GM23248 (cell line): Measurements from ENCODE around the gene PHETA2. TPM values are rescaled to one million over a fixed set of nuclear protein-coding genes. Genes with fewer than 3 reads are reported as not detected.

ENCODE experiments used
- DNase-seq: peaks from one replicate; pipeline ENCODE4 v3.0.0-alpha.2; 2015
- H2AFZ ChIP-seq: fragments of 200-600 bp; sonication (generic); 2 replicates; pipeline ENCODE4 v1.6.1; 2016; ENCODE audit warnings: antibody characterized with exemption
- H3F3A ChIP-seq: fragments of 200-600 bp; sonication (generic); 2 replicates; pipeline ENCODE4 v1.6.1; 2016; ENCODE audit warnings: mild to moderate bottlenecking, antibody characterized with exemption, mixed run types; ENCODE audit not compliant: insufficient read depth
- H3K27ac ChIP-seq: fragments of 200-600 bp; sonication (generic); 2 replicates; pipeline ENCODE4 v1.5.1; 2016; ENCODE audit warnings: mild to moderate bottlenecking
- H3K27me3 ChIP-seq: fragments of 200-600 bp; sonication (generic); replicated peaks from 2 replicates; pipeline ENCODE4 v1.6.1; 2016; ENCODE audit warnings: mild to moderate bottlenecking; ENCODE audit not compliant: insufficient read depth
- H3K36me3 ChIP-seq: fragments of 200-600 bp; sonication (generic); 2 replicates; pipeline ENCODE4 v1.6.1; 2016; ENCODE audit warnings: low read depth, mild to moderate bottlenecking
- H3K4me1 ChIP-seq: fragments of 200-600 bp; sonication (generic); 2 replicates; pipeline ENCODE4 v1.6.1; 2016; ENCODE audit warnings: mild to moderate bottlenecking; ENCODE audit not compliant: insufficient read depth
- H3K4me2 ChIP-seq: fragments of 200-600 bp; sonication (generic); one replicate; pipeline ENCODE4 v1.6.1; 2016; ENCODE audit warnings: mild to moderate bottlenecking; ENCODE audit not compliant: unreplicated experiment
- H3K4me3 ChIP-seq: fragments of 200-600 bp; sonication (generic); 2 replicates; pipeline ENCODE4 v1.5.1; 2016; ENCODE audit warnings: mild to moderate bottlenecking
- H3K79me2 ChIP-seq: fragments of 200-600 bp; sonication (generic); 2 replicates; pipeline ENCODE4 v1.6.1; 2016; ENCODE audit warnings: mild to moderate bottlenecking; ENCODE audit not compliant: insufficient read depth
- H3K9ac ChIP-seq: fragments of 200-600 bp; sonication (generic); 2 replicates; pipeline ENCODE4 v1.6.1; 2016; ENCODE audit warnings: mild to moderate bottlenecking
- H3K9me2 ChIP-seq: fragments of 200-600 bp; sonication (generic); 2 replicates; pipeline ENCODE4 v1.6.1; 2016; ENCODE audit warnings: mixed run types, mild to moderate bottlenecking, moderate library complexity; ENCODE audit not compliant: insufficient read depth
- H3K9me3 ChIP-seq: fragments of 200-600 bp; sonication (generic); one replicate; pipeline ENCODE4 v1.6.1; 2017; ENCODE audit warnings: low read depth
- H4K20me1 ChIP-seq: fragments of 200-600 bp; sonication (generic); 2 replicates; pipeline ENCODE4 v1.6.0; 2016; ENCODE audit not compliant: insufficient read depth
- EZH2 ChIP-seq: fragments of 200-600 bp; sonication (generic); IDR thresholded peaks from 2 replicates; pipeline ENCODE4 v1.6.1; 2018; ENCODE audit warnings: antibody characterized with exemption, mild to moderate bottlenecking; ENCODE audit not compliant: insufficient read depth, poor library complexity, severe bottlenecking
- EZH2phosphoT487 ChIP-seq: fragments of 200-600 bp; sonication (generic); IDR thresholded peaks from 2 replicates; pipeline ENCODE4 v1.6.1; 2018; ENCODE audit warnings: antibody characterized with exemption, moderate library complexity, mild to moderate bottlenecking, low read depth; ENCODE audit not compliant: insufficient read depth
- WGBS, 2 experiments: methylation state at CpG; one replicate each; pipeline ENCODE4 v1.1.6; 2015 to 2017; ENCODE audit warnings: low lambda C conversion rate in 2 of 2, low coverage in 1 of 2; ENCODE audit errors: missing lambda C conversion rate in 2 of 2; 5-methylcytosine and 5-hydroxymethylcytosine counted together
- in situ Hi-C: fragments of 300-500 bp; cut with MboI; formaldehyde crosslinking; loops from 2 replicates; pipeline ENCODE4 v1.15.0; 2020
- polyA plus RNA-seq: library from polyadenylated mRNA; unstranded; fragments of >200 nt; fragmentation: Nextera tagmentation; extraction: Ambion mirVana; gene quantifications from 2 replicates; pipeline ENCODE4 v1.2.1, GENCODE V29; 2016
- total RNA-seq: library from RNA; depleted of rRNA; stranded (reverse); fragments of >200 nt; shearing (Covaris generic); gene quantifications from 2 replicates; pipeline ENCODE4 v1.2.3, GENCODE V29; 2014; rRNA removed

PHETA2 gene, protein sequence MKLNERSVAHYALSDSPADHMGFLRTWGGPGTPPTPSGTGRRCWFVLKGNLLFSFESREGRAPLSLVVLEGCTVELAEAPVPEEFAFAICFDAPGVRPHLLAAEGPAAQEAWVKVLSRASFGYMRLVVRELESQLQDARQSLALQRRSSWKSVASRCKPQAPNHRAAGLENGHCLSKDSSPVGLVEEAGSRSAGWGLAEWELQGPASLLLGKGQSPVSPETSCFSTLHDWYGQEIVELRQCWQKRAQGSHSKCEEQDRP
- total RNA-seq: 36.7 and 38.6 TPM in 2 replicates
- 29.9 and 33.4 TPM in 2 replicates for polyA plus RNA-seq

DNA sequence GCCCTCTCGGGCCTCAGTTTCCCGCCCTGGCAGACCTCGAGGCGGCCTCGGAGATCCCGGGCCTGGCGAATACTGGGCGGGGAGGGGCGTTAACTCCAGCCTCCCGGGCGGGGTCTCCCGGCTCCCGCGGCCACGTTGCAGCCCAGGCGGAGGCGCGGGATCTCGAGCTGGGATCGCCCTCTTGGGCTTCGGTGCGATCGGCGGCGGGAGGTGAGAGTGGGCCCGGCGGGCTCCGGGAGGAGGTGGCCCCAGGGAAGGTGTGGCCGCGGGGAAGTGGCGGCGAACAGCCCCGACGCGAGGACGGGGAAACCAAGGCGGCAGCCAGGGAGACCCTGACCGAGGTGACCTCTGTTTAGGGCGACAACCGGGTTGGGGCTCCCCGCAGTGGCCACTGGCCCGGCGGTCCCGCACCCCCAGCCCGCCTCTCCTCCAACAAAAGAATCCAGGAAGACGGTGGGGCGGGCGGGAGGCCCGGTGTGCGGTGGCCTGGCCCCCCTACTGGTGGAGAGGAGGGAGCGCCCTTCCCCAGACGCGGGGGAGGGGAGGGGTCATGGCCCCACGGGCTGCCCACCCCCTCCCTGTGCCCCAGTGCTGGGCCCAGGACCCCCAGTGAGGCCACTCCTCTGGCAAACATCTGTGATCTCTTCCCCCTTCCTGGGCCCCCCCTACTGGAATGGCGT is at the start of gene PHETA2:
Gene PHETA2 (plus strand): TSS at position 117 of the 680 bp plus-strand sequence. CDS start 3,046 bp downstream, outside the sequence.
- peak within 1 kb of the TSS; percentile 99 for H3K9ac ChIP-seq
- 1% methylated on average over 13 to 30 of the region's 55 CpGs for WGBS, 2 experiments
- peak within 1 kb of the TSS; percentile 77 for H3K4me3 ChIP-seq
- peaks cover 36% of the 10 kb centered on the region for H3K79me2 ChIP-seq
- H3K27me3 ChIP-seq: no peaks in the 10 kb centered on the region
- TF ChIP-seq EZH2phosphoT487 (no peak), EZH2 (no peak)
- no peaks in the 10 kb centered on the region for H3K9me2 ChIP-seq
- H3K27ac ChIP-seq: peak within 1 kb of the TSS; percentile 75
- peak; percentile 80 for DNase-seq
- H3K36me3 ChIP-seq: no peaks in the 10 kb centered on the region
- H3K4me1 ChIP-seq: peaks cover 37% of the 10 kb centered on the region
- peaks cover 35% of the 10 kb centered on the region for H3F3A ChIP-seq
- H2AFZ ChIP-seq: peak within 1 kb of the TSS; percentile 79
- H3K9me3 ChIP-seq: no peaks in the 10 kb centered on the region
- H3K4me2 ChIP-seq: peak within 1 kb of the TSS; percentile 96
- in situ Hi-C loops: no loop called here
- no peaks in the 10 kb centered on the region for H4K20me1 ChIP-seq

DNA sequence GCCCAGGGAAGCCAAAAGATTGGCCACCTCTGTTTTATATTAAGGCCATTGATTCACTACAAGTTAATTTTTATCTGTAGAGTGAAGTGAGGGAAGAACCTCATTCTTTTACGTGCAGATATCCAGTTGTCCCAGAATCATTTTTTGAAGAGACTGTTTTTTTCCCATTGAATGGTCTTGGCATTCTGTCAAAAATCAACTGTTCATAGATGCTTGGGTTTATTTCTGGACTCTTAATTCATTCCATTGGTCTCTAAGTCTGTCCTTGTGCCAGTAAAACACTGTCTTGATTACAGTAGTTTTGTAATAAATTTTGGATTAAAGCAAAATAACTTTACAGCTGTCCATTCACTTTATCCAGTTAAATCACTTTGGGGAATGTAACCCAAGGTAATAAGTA is 48.6 kb upstream of the PHETA2 start:
- Histone ChIP-seq H3K4me3 (no peak overlapping the region), H4K20me1 (no peaks in the 10 kb centered on the region), H3K9me2 (no peaks in the 10 kb centered on the region), H3K27me3 (no peaks in the 10 kb centered on the region), H3K27ac (no peak overlapping the region), H3K4me2 (no peak overlapping the region), H2AFZ (no peak overlapping the region), H3K9ac (no peak overlapping the region), H3K79me2 (no peaks in the 10 kb centered on the region), H3K4me1 (no peaks in the 10 kb centered on the region), H3K9me3 (no peaks in the 10 kb centered on the region), H3F3A (no peaks in the 10 kb centered on the region), H3K36me3 (no peaks in the 10 kb centered on the region)
- 3 to 7% methylated on average over 1 of the region's 1 CpG for WGBS, 2 experiments
- TF ChIP-seq EZH2 (no peak), EZH2phosphoT487 (no peak)
- in situ Hi-C loops: no loop called here
- DNase-seq: no peak

DNA sequence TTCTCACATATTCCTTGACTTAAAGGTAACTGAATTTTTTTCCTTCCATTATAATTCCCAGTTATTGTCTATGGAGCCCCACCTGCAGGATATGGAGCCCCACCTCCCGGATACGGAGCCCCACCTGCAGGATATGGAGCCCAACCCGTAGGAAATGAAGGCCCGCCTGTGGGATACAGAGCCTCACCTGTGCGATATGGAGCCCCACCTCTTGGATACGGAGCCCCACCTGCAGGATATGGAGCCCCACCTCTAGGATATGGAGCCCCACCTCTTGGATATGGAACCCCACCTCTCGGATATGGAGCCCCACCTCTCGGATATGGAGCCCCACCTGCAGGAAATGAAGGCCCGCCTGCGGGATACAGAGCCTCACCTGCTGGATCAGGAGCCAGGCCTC is 47.3 kb upstream of the PHETA2 start:
- Histone ChIP-seq H2AFZ (no peak overlapping the region), H3K4me1 (no peaks in the 10 kb centered on the region), H3K27ac (no peak overlapping the region), H3K4me3 (no peak overlapping the region), H3K27me3 (no peaks in the 10 kb centered on the region), H3K79me2 (no peaks in the 10 kb centered on the region), H4K20me1 (no peaks in the 10 kb centered on the region), H3F3A (no peaks in the 10 kb centered on the region), H3K9me2 (no peaks in the 10 kb centered on the region), H3K36me3 (no peaks in the 10 kb centered on the region), H3K9ac (no peak overlapping the region), H3K4me2 (no peak overlapping the region), H3K9me3 (no peaks in the 10 kb centered on the region)
- 83 to 86% methylated on average over 10 of the region's 10 CpGs for WGBS, 2 experiments
- no peak for TF ChIP-seq EZH2
- TF ChIP-seq EZH2phosphoT487: no peak
- in situ Hi-C loops: no loop called here
- DNase-seq: no peak

DNA sequence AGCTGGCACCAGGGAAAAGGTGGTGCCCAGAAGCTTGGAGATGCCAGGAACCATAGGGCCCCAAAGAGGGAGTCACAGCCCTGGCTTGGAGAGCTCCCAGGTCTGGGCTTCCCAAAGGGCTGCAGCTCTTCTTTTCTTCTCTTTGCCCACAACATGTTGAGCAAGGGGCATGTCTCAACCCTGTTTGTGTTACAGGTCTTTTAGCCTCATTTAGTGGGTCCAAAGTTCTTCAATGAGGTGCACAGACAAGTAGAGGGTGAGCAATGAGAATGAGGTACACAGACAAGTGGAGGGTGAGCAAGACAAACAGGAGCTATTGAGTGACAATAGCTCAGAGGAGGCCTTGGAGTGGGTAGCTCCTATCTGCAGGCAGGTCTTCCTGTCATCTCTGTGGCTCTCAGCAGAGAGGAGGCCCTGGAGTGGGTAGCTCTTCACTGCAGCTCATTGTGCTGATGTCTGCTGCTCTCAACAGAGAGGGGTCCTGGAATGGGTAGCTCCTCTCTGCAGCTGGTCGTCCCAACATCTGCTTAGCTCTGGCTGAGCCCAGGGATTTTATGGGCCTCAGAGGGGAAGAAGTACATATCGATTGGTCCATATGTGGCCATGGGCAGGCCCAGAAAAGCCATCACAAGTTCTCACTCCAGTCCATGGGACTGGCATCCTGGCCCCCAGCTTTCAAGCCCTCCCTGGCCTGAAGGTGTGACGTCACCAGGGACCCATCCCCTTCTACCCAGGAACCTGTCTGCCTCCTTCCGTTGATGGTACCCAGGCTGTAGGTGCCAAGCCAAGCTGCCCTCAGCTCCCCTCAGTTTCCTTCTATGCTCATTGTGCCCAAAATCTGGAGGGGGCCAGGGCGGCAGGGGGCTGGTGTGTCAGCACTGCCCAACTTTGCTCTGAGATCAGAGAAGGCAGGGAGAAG is 40.5 kb upstream of the PHETA2 start:
- no peaks in the 10 kb centered on the region for H3K9me2 ChIP-seq
- no peaks in the 10 kb centered on the region for H3K4me1 ChIP-seq
- H3K4me2 ChIP-seq: no peak overlapping the region
- TF ChIP-seq EZH2 (no peak), EZH2phosphoT487 (no peak)
- no peaks in the 10 kb centered on the region for H3K36me3 ChIP-seq
- H3K27me3 ChIP-seq: no peaks in the 10 kb centered on the region
- no peaks in the 10 kb centered on the region for H3K9me3 ChIP-seq
- no peaks in the 10 kb centered on the region for H4K20me1 ChIP-seq
- no peak overlapping the region for H3K9ac ChIP-seq
- no peak overlapping the region for H3K27ac ChIP-seq
- H3F3A ChIP-seq: no peaks in the 10 kb centered on the region
- 46 to 57% methylated on average over 5 of the region's 5 CpGs for WGBS, 2 experiments
- H2AFZ ChIP-seq: no peak overlapping the region
- in situ Hi-C loops: no loop called here
- no peak for DNase-seq
- H3K79me2 ChIP-seq: no peaks in the 10 kb centered on the region
- H3K4me3 ChIP-seq: no peak overlapping the region
